ENCODE measurements around the gene JAG2. TPM values are rescaled to one million over a fixed set of nuclear protein-coding genes. Genes with fewer than 3 reads are reported as not detected.

Gene JAG2
- total RNA-seq, 4 donors from 2014 or later = 47.4 to 75.4 (median 67.2) TPM

GRCh38 chr14:105126126-105126980 lies 42.2 kb downstream of the JAG2 start:
- peak in 1 of 2 donors; percentile 65 for DNase-seq (ENCODE audit: low spot score in 2 of 2)
- 66% methylated on average over 21 of the region's 22 CpGs for WGBS

GRCh38 chr14:105124823-105125222 lies 43.8 kb downstream of the JAG2 start:
- Histone ChIP-seq H3K9me3 (no peaks in the 10 kb centered on the region), H3K4me3 (no peak overlapping the region), H3K27ac (no peak overlapping the region), H3K27me3 (peaks cover 25% of the 10 kb centered on the region), H3K4me1 (peaks cover 7% of the 10 kb centered on the region), H3K36me3 (no peaks in the 10 kb centered on the region)
- TF ChIP-seq POLR2AphosphoS5 (IDR thresholded peaks at IDR 0.05) (no peak), POLR2A (IDR thresholded peaks at IDR 0.05) (no peak), EP300 (IDR thresholded peaks at IDR 0.05) (no peak)
- TF ChIP-seq, protein P1, sequence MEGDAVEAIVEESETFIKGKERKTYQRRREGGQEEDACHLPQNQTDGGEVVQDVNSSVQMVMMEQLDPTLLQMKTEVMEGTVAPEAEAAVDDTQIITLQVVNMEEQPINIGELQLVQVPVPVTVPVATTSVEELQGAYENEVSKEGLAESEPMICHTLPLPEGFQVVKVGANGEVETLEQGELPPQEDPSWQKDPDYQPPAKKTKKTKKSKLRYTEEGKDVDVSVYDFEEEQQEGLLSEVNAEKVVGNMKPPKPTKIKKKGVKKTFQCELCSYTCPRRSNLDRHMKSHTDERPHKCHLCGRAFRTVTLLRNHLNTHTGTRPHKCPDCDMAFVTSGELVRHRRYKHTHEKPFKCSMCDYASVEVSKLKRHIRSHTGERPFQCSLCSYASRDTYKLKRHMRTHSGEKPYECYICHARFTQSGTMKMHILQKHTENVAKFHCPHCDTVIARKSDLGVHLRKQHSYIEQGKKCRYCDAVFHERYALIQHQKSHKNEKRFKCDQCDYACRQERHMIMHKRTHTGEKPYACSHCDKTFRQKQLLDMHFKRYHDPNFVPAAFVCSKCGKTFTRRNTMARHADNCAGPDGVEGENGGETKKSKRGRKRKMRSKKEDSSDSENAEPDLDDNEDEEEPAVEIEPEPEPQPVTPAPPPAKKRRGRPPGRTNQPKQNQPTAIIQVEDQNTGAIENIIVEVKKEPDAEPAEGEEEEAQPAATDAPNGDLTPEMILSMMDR (IDR thresholded peaks at IDR 0.05) = no peak
- DNase-seq (ENCODE audit: low spot score in 2 of 2) = peak in 1 of 2 donors; percentile 53
- 83% methylated on average over 2 of the region's 5 CpGs for WGBS

More at GRCh38 chr14:105126126-105126980, 42.2 kb downstream of the JAG2 start:
- H3K4me3 ChIP-seq = no peak overlapping the region
- H3K36me3 ChIP-seq = no peaks in the 10 kb centered on the region
- H3K27ac ChIP-seq = no peak overlapping the region
- peaks cover 1% of the 10 kb centered on the region for H3K9me3 ChIP-seq
- no peaks in the 10 kb centered on the region for H3K4me1 ChIP-seq
- TF ChIP-seq EP300 (IDR thresholded peaks at IDR 0.05) = no peak
- no peak for TF ChIP-seq POLR2AphosphoS5 (IDR thresholded peaks at IDR 0.05)
- TF ChIP-seq, protein P1 (IDR thresholded peaks at IDR 0.05) = no peak
- no peak for TF ChIP-seq POLR2A (IDR thresholded peaks at IDR 0.05)
- H3K27me3 ChIP-seq = peaks cover 23% of the 10 kb centered on the region

- no peak overlapping the region for H3K4me3 ChIP-seq
- H3K9me3 ChIP-seq = no peaks in the 10 kb centered on the region
- 79% methylated on average over 17 of the region's 17 CpGs for WGBS
- peaks cover 14% of the 10 kb centered on the region for H3K4me1 ChIP-seq
- peaks cover 25% of the 10 kb centered on the region for H3K27me3 ChIP-seq
- DNase-seq (ENCODE audit: low spot score in 2 of 2) = peak; percentile 16 to 37
- H3K27ac ChIP-seq = no peak overlapping the region
- H3K36me3 ChIP-seq = no peaks in the 10 kb centered on the region
- no peak for TF ChIP-seq POLR2A (IDR thresholded peaks at IDR 0.05)
- TF ChIP-seq, protein P1 (IDR thresholded peaks at IDR 0.05) = no peak
- no peak for TF ChIP-seq POLR2AphosphoS5 (IDR thresholded peaks at IDR 0.05)
- TF ChIP-seq EP300 (IDR thresholded peaks at IDR 0.05) = no peak
These were observed 44.4 kb downstream of the JAG2 start for GRCh38 chr14:105123981-105124765.

GRCh38 chr14:105123064-105123665 lies 45.4 kb downstream of the JAG2 start:
- 81% methylated on average over 5 of the region's 5 CpGs for WGBS
- Histone ChIP-seq H3K27me3 (peaks cover 25% of the 10 kb centered on the region), H3K4me1 (peaks cover 24% of the 10 kb centered on the region), H3K36me3 (no peaks in the 10 kb centered on the region), H3K9me3 (no peaks in the 10 kb centered on the region), H3K4me3 (no peak overlapping the region), H3K27ac (no peak overlapping the region)
- TF ChIP-seq POLR2A (IDR thresholded peaks at IDR 0.05) = no peak
- TF ChIP-seq, protein P1 (IDR thresholded peaks at IDR 0.05) = no peak
- TF ChIP-seq POLR2AphosphoS5 (IDR thresholded peaks at IDR 0.05) = no peak
- no peak for TF ChIP-seq EP300 (IDR thresholded peaks at IDR 0.05)
- DNase-seq (ENCODE audit: low spot score in 2 of 2) = peak in 1 of 2 donors; percentile 24

Data from suprapubic skin (tissue), 4 donors.